DMS53 treated with DMSO at 0.1 percent for 48 hours (cell line): ENCODE measurements around the gene MARCKS.
"Not testable (repeated sequence)": the region's sequence is repeated elsewhere in the genome, so short reads cannot be mapped to it uniquely, and the experiment has no call there.

Source experiments
- DNase-seq: peaks from one replicate; lab custom pipeline; 2025; ENCODE audit not compliant: unreplicated experiment; lab: John Stamatoyannopoulos, UW

Gene MARCKS

GRCh38 chr6:113882336-113883022 is 25.3 kb downstream of the MARCKS start:
- no peak for DNase-seq

GRCh38 chr6:113884011-113884410 is 26.9 kb downstream of the MARCKS start:
- DNase-seq = no peak

GRCh38 chr6:113886512-113886911 is 29.4 kb downstream of the MARCKS start:
- DNase-seq = no peak

DNA sequence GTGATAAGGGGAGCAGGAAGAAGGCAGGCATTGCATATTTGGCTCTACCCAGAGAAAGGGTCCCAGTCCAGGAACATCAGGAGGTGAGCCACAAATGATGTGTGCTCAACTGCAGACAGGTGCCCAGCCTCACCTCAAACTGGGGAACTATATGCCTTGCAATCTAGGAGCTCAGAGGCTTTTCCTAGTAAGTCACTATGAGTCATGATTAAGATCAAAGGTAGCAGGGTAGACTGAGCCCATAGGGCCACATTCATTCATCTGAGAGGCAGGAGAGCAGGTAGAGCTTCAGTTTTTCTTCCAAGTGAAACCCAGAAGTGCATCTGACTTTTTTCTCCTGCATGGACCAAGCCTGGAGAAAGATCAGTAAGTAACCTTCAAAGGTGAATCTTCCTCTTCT is 31.3 kb downstream of the MARCKS start:
- no peak for DNase-seq

GRCh38 chr6:113888956-113889630 is 31.9 kb downstream of the MARCKS start:
- no peak for DNase-seq

DNA sequence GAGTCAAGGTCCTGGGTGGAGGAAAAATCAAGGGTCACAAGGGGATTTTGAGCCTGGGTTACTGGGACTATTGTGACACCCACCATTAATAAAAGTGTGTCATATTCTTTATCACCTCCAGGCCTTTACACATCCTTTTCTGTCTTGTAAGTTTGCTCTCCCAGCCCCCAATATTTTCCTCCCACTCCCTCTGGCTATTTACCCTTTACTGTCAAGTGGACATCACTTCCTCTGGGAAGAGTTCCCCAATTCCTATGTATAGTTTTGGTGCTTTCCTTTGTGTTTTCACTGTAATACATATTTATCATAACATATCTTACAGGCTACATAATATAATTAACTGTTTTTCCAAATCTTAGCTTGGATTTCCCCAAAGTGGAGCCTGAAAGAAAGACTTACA is 36.3 kb downstream of the MARCKS start:
- no peak for DNase-seq

- no peak for DNase-seq
These were observed 36.7 kb downstream of the MARCKS start for GRCh38 chr6:113893866-113894265.

DNA sequence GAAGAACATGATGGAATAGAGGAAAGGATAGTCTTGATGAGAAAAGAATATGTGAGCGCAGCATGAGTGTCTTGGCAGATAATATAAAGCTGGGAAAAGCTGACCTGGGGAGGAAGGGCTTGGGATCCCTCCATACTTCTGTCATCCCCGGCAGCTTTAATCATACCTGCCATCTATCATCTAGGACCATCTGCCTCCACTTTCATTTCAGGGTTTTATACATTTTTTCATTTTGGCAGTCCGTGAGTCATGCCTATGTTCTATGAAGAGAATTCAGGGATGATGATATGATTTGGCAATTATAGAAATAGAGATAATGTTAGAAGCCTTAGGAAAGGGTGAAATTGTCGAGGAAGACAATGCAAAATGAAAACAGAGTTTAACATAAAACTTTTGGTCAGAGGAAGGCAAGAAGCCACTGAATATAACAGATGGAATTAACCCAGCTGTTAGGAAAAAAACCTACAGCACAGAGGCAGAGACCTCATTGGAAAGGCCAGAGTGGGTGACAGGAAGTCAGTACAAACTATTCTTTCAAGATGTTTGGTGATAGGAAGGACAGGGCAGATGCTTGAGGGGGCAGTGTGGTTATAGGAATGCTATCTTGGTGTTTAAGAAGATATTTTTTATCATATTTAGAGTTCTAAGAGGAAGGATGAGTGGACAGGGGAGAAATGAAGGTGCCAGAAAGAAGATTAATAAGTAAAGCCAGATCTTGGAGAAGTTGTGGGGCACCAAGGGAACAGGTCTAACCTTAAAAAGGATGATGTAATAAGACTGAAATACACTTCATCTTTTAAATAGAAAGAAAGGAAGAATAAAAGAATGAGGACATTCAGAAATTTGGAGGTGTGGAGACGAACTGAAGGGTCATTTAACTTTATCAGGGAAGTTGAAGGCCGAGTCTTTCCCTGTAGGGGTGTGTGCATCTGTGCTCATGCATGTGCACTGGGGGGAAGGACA is 37.8 kb downstream of the MARCKS start:
- DNase-seq = no peak

DNA sequence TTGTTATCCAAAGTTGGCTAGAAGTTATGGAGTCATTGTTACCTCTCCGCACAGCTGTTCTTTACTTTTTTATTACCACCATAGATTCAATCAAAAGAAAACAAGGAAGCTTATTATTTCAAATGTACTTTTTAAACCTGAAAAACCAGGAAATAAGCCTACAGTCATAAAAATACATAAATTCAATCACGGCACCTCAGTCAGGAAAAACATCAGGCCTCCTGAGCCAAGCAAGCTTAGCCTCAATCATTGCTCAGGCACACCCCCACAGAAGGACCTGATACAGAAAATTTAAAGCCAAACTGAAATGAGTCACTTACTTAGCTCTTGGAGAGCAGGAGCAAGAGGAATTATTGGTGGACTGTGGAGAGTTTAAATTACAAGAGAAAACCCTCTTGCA is 44.3 kb downstream of the MARCKS start:
- no peak for DNase-seq

DNA sequence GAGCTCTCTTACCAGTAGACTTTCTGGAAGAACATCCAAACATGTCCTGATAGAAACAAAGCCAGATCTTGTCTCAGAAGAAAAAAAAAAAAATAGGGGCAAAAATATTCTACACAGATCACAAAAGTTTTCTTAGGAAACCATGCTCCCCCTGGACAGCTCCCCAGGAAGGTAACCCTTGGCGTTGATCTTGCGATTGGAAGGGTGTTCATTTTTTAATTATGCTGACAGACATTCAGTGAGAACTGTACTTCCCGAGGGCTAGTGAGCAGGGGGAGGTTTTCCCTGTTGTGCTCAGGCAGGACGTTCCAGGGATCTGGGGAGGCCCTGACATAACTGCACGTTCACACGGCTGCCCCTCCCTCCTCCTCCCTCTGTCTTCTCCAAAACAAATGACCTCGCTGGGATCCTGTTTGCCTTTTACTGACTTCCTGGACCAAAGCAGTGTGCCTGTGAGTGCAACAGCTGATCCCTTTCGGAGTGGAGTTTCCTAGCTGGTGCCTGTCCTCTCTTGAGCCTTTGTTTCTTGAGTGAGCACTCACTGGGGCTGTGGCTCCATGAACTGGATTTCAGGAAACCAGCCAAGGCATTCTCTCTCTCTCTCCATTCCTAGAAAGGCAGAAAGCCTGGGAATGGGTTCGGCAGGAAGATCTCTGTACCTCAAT is 46.7 kb downstream of the MARCKS start:
- no peak for DNase-seq

GRCh38 chr6:113907102-113907815 is 50.1 kb downstream of the MARCKS start:
- no peak for DNase-seq

DNA sequence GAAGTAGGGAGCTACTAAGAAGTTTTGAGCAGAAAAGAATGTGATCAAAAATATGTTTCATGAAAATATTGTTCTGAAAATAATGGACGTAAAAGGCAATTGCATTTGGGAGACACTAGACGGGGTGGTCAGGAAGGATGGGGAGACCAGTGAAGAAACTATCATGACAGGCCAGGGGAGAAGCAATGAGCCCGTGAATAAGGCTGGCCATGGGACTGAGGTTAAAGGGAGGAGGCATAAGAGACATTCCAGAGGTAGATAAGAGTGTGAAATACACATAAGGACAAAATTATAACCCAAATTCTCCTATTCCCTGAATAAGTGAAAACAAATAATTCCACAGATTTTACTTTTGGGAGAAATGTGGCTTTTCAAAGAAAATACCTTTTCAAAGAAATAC is 51.7 kb downstream of the MARCKS start:
- no peak for DNase-seq

GRCh38 chr6:113909224-113909856 is 52.2 kb downstream of the MARCKS start:
- peak; percentile 27 for DNase-seq

GRCh38 chr6:113910285-113910684 is 53.1 kb downstream of the MARCKS start:
- DNase-seq = not testable (repeated sequence)
